ENCODE measurements around the gene CRY2.

The CRY2 gene

DNA sequence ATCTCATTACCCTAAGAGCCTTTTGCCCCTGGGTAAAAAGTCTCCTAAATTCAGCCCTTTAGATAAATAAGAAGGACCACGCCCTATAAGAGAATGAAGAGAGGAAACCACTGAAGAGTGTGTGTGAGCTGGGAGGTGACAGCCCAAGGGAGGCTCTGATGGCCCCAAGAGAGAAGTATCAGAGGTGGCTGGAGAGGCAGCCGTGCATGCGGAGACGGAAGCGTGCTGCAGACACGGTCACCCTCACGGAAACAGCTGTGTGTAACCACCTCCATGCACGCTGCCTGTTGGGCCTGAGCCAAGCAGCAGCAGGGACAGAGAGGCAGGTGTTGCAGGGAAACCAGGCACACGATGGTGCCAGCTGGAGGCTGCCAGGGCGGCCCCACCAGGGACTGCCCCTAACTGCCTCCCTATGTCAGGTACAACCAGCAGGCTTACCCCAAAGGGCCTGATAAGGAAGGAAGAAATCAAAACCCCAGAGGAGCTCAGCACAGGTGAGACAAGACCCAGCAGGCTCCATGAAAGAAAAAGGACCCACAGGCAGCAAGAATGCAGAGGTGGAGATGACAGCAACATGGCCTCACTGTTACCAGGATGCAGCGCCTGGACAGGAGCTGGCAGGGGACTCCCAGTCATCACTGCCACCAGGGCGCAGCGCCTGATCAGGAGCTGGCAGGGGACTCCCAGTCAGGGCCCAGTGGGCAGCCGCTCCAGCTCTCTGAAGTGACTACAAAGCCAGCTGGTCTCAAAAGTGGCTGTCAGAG lies 82.9 kb downstream of the CRY2 start:
- Mint-ChIP-seq H3K27ac (peak overlapping the region; percentile 94), H3K4me3 (peak overlapping the region; percentile 79), H3K36me3 (peaks cover 33% of the 10 kb centered on the region), H3K4me1 (peaks cover 87% of the 10 kb centered on the region), H3K9me3 (no peaks in the 10 kb centered on the region), H3K27me3 (no peaks in the 10 kb centered on the region)
- ATAC-seq = peak; percentile 95

DNA sequence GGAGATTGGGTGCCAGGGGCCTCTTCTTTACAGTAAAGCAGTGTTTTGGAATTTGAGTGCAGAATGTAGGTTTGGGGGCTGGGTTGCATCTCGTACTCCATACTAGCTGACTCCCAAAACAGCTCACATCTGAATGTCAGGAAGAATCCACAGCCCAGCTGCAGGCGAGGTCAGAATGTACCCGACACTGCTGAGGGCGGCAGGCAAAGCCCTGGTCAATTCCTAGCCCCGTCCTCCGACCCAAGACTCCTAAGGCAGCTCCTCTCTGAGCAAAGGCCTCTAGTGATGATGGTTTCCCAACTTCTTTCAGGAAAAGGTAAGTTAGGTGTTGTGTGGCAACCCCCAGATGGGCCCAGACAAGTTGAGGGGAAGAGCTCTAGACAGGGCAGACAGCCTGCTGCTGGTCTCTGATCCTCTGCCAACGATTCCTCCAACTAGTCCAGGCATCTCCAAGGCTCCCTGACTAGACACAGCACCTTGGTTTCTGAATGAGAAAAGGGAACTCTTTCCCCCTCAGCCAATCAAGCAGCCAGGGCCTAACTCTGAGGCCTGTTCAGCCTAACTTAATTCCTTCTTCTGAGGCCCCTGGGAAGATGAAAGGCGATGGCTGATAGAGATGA lies 83.8 kb downstream of the CRY2 start:
- Mint-ChIP-seq H3K36me3 (peaks cover 33% of the 10 kb centered on the region), H3K4me1 (peaks cover 92% of the 10 kb centered on the region), H3K9me3 (no peaks in the 10 kb centered on the region), H3K27ac (peak overlapping the region; percentile 94), H3K4me3 (peak overlapping the region; percentile 79), H3K27me3 (no peaks in the 10 kb centered on the region)
- no peak for ATAC-seq

DNA sequence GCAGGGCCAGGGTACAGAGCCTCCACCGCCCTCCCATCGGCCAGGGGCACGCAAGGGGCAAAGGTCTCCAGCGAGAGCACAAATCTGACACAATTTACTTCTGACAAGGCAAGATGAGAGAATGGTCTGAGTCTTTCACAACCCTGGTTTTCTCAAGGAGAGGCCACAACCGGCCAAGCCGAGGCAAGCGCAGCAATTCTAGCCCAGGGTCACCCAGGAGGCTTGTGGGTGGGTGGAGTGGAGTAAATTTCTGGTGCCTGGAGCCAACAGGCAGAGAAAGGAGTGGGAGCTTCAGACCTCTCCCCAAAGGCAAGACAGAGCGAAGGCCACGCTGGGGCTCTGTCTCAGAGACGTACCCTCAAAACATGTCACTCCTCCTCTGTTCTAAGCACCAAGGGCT lies 84.5 kb downstream of the CRY2 start:
- Mint-ChIP-seq H3K27ac (peak overlapping the region; percentile 94), H3K4me1 (peaks cover 93% of the 10 kb centered on the region), H3K9me3 (no peaks in the 10 kb centered on the region), H3K27me3 (no peaks in the 10 kb centered on the region), H3K36me3 (peaks cover 36% of the 10 kb centered on the region), H3K4me3 (peak overlapping the region; percentile 79)
- ATAC-seq = no peak

DNA sequence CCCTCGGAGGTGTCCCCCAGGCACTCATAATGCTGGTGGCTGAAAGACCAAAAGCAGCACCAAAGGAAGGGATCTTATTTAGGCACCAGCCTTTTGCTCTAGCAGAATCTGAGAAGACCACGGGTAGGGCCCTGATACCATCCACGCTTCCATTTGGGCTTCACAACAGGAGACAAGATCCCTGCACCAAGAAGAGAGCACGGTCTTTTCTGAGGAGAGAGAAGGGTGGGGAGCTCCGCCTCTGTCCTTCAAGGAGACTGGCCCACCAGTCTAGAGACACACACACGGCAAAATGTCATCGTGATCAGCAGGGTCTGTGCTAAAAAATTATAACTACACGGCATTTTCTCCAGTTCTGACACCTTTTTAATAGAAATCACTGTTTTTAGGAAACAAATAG lies 84.9 kb downstream of the CRY2 start:
- peak overlapping the region; percentile 94 for H3K27ac Mint-ChIP-seq
- H3K9me3 Mint-ChIP-seq = no peaks in the 10 kb centered on the region
- ATAC-seq = no peak
- peaks cover 95% of the 10 kb centered on the region for H3K4me1 Mint-ChIP-seq
- H3K36me3 Mint-ChIP-seq = peaks cover 38% of the 10 kb centered on the region
- H3K4me3 Mint-ChIP-seq = peak overlapping the region; percentile 79
- no peaks in the 10 kb centered on the region for H3K27me3 Mint-ChIP-seq

Data from stimulated activated memory B cell treated with anti-CD40 and anti-IgM and Interleukin-4, amounts not matched to agents 10 μg/mL and 1 μg/mL and 100 μg/mL, for 72 hours (primary cell).